ENCODE measurements around the gene CKMT2.
"Not testable (repeated sequence)": the region's sequence is repeated elsewhere in the genome, so short reads cannot be mapped to it uniquely, and the experiment has no call there.

Gene CKMT2

GRCh38 chr5:81251922-81252321 is 18.8 kb downstream of the CKMT2 start:
- no peak for DNase-seq (ENCODE audit: low spot score)

DNA sequence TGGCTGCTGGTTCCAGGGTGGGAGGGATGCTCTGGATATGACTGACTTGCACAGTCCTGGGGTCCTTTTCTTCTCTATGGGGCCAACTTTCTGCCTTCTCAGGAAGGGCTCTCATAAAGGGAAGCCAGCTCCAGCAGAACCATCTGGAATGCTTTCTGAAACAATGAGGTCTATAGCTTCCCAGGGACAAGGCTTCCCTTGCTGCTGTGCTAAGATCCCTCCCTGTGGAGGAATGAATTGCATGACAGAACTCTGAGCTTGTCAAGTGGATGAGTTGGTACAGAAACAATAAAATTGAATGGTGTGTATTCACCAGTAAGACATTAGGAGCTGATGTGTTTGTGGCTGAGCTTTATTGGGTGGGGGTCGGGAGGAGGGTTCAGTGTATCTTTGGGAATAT is 19.8 kb downstream of the CKMT2 start:
- DNase-seq (ENCODE audit: low spot score) = no peak

- no peak for DNase-seq (ENCODE audit: low spot score)
These were observed 20.8 kb downstream of the CKMT2 start for GRCh38 chr5:81253875-81254274.

DNA sequence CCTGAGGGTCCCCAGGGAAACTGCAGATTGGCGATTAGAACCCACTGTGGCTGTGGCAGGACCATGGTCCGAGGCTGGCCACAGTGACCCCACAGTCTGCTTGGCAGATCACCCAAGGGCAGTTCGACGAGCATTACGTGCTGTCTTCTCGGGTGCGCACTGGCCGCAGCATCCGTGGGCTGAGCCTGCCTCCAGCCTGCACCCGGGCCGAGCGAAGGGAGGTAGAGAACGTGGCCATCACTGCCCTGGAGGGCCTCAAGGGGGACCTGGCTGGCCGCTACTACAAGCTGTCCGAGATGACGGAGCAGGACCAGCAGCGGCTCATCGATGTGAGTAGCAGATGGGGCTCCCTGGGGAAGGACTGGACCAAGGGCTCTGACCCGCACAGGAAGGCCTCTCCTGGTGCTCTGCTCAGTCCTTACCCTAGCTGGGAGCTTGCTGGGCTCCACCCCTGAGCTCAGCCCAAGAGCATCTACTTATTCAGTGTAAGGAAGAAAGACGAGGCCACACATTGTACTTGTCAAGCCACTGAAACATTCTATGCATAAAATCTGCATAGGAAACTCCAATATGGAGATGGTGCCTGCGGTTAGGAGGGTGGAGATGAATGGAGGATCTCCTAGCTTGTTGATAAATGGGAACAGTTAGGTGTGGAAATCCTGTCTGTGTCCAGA is 21.9 kb downstream of the CKMT2 start:
- no peak for DNase-seq (ENCODE audit: low spot score)

- DNase-seq (ENCODE audit: low spot score) = no peak
These were observed 23.6 kb downstream of the CKMT2 start for GRCh38 chr5:81256766-81257165.

GRCh38 chr5:81262796-81263195 is 29.7 kb downstream of the CKMT2 start:
- not testable (repeated sequence) for DNase-seq (ENCODE audit: low spot score)

- DNase-seq (ENCODE audit: low spot score) = no peak
These were observed 32.0 kb downstream of the CKMT2 start for GRCh38 chr5:81265101-81265500.

- DNase-seq (ENCODE audit: low spot score) = peak; percentile 69
These were observed 35.5 kb downstream of the CKMT2 start for GRCh38 chr5:81268521-81269196.

GRCh38 chr5:81269751-81270393 is 36.8 kb downstream of the CKMT2 start:
- DNase-seq (ENCODE audit: low spot score) = no peak

GRCh38 chr5:81270394-81271027 is 37.4 kb downstream of the CKMT2 start:
- not testable (repeated sequence) for DNase-seq (ENCODE audit: low spot score)

- no peak for DNase-seq (ENCODE audit: low spot score)
These were observed 50.9 kb downstream of the CKMT2 start for GRCh38 chr5:81283976-81284375.

DNA sequence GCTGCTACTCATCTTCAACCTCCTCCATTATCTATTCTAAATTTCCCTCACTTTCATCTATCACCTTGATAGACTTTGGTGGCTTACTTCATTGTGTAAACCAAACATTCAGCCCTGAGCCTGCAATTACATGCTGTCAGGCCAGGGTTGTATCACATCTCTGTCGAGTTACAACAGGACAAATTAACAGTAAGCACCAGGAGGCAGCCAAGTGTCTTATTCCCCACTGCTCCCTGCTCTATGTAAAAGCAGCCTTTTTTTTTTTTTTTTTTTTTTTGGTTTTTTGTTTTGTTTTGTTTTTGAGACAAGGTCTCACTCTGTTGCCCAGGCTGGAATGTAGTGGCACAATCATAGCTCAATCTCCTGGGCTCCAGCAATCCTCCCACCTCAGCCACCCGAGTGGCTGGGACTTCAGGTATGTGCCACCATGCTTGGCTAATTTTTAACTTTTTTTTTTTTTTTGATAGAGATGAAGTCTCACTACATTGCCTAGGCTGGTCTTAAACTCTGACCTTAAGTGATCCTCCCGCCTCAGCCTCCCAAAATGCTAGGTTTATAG is 53.0 kb downstream of the CKMT2 start:
- no peak for DNase-seq (ENCODE audit: low spot score)

GRCh38 chr5:81288021-81288433 is 54.9 kb downstream of the CKMT2 start:
- no peak for DNase-seq (ENCODE audit: low spot score)

DNA sequence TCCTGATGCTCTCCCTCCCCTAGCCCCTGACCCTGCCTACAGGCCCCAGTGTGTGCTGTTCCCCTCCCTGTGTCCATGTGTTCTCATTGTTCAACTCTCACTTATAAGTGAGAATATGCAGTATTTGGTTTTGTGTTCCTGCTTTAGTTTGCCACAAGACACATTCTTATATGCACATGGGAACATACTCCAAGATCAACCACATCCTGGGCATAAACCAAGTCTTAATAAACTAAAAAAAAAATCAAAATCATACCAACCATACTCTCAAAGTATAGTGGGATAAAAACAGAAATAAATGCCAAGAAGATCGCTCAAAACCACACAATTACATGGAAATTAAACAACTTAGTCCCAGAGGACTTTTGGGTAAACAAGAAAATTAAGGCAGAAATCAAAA is 57.0 kb downstream of the CKMT2 start:
- no peak for DNase-seq (ENCODE audit: low spot score)

- DNase-seq (ENCODE audit: low spot score) = no peak
These were observed 59.0 kb downstream of the CKMT2 start for GRCh38 chr5:81292130-81292529.

- not testable (repeated sequence) for DNase-seq (ENCODE audit: low spot score)
These were observed 60.9 kb downstream of the CKMT2 start for GRCh38 chr5:81294021-81294420.

GRCh38 chr5:81297531-81297930 is 64.4 kb downstream of the CKMT2 start:
- no peak for DNase-seq (ENCODE audit: low spot score)

DNA sequence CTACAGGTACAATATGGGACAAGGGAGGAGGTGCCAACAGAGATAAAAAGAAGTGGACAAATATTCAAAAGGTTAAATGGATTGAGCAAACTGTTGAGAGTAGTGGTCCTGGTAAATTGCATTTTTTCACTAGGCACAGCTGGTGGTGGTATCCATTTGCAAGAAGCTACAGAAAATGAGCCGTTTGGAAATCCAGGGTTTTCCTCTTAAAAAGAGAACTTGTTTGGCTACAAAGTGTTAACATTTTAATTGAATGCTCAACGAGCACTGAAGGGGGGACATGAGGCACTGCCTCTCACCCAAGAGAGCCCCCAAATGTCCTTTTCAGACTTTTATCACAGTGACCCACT is 67.8 kb downstream of the CKMT2 start:
- no peak for DNase-seq (ENCODE audit: low spot score)

GRCh38 chr5:81301271-81302015 is 68.3 kb downstream of the CKMT2 start, which contains the start of gene ZCCHC9:
TSS of gene ZCCHC9 (plus strand) at chr5:81301587. CDS start at chr5:81304758, 3,171 bp downstream.
- DNase-seq (ENCODE audit: low spot score) = peak; percentile 91

GRCh38 chr5:81302596-81302995 is 69.5 kb downstream of the CKMT2 start:
- no peak for DNase-seq (ENCODE audit: low spot score)

GRCh38 chr5:81303563-81303962 is 70.4 kb downstream of the CKMT2 start:
- no peak for DNase-seq (ENCODE audit: low spot score)

- no peak for DNase-seq (ENCODE audit: low spot score)
These were observed 72.7 kb downstream of the CKMT2 start for GRCh38 chr5:81305785-81306184.

Data from GM03348 (cell line).